ENCODE measurements around the gene IFT52. TPM values are rescaled to one million over a fixed set of nuclear protein-coding genes. Genes with fewer than 3 reads are reported as not detected.

IFT52 gene
- total RNA-seq, 2 donors from 2014 or later: 16.3 to 23.4 TPM

DNA sequence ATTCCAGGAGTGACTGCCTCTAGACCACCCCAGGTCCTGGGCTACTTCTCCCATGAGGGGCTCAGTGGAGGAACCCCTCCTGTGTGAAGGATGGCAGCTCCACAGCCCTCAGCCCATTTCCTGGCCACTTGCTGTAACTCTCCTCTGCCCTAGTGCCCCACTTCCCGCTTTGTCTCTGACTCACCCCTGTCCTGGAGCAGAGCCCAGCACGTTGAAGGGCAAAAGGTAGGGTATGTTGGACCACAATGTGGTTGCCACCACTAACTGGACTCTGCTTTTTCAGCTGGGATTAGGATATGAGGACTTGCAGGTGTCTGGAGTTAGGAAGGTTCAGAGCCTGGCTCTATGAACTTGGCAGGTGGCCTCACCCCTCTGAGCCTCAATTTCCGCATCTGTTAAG lies 78.6 kb downstream of the IFT52 start:
- Histone ChIP-seq H3K9me3 (no peaks in the 10 kb centered on the region), H3K36me3 (replicated peaks in 1 of 2; ENCODE audit: insufficient read depth in 1 of 2, low read depth in 2 of 2) (no peaks in the 10 kb centered on the region), H3K4me3 (no peak overlapping the region), H3K4me1 (peaks cover 14% of the 10 kb centered on the region), H3K27me3 (no peaks in the 10 kb centered on the region), H3K27ac (no peak overlapping the region)
- intact Hi-C loops (cut with DNase I): no loop called here
- ATAC-seq (no peak), DNase-seq (peak in 1 of 4 donors; percentile 23)
- WGBS, 2 donors: 75 to 83% methylated on average over 2 to 3 of the region's 3 CpGs
- TF ChIP-seq POLR2A (IDR thresholded peaks at IDR 0.05): no peak
- TF ChIP-seq, protein P1, sequence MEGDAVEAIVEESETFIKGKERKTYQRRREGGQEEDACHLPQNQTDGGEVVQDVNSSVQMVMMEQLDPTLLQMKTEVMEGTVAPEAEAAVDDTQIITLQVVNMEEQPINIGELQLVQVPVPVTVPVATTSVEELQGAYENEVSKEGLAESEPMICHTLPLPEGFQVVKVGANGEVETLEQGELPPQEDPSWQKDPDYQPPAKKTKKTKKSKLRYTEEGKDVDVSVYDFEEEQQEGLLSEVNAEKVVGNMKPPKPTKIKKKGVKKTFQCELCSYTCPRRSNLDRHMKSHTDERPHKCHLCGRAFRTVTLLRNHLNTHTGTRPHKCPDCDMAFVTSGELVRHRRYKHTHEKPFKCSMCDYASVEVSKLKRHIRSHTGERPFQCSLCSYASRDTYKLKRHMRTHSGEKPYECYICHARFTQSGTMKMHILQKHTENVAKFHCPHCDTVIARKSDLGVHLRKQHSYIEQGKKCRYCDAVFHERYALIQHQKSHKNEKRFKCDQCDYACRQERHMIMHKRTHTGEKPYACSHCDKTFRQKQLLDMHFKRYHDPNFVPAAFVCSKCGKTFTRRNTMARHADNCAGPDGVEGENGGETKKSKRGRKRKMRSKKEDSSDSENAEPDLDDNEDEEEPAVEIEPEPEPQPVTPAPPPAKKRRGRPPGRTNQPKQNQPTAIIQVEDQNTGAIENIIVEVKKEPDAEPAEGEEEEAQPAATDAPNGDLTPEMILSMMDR (IDR thresholded peaks at IDR 0.05): no peak

DNA sequence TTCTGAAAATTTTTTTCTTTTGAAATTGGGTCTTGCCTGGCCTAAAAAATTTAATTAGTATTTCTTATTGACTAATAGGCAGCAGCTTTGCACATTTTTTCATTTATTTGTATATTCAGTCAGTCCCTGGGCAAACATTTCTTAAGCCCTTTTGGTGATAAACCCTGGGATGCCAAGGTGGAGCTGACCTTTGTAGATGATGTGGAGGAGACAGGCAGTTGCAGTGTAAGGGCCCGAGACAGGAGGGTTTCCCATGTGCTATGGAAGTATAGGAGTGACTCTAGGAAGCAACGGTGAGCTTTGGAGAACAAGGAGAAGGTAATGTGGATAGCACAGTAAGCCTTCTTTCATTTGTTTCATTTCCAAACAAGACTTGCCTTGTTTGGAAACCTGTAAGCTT lies 79.7 kb downstream of the IFT52 start:
- ATAC-seq (no peak), DNase-seq (no peak)
- 86 to 92% methylated on average over 2 of the region's 2 CpGs for WGBS, 2 donors
- no peak overlapping the region for H3K4me3 ChIP-seq
- H3K27ac ChIP-seq: no peak overlapping the region
- no peaks in the 10 kb centered on the region for H3K9me3 ChIP-seq
- no peaks in the 10 kb centered on the region for H3K36me3 ChIP-seq (replicated peaks in 1 of 2; ENCODE audit: insufficient read depth in 1 of 2, low read depth in 2 of 2)
- no peak for TF ChIP-seq POLR2A (IDR thresholded peaks at IDR 0.05)
- TF ChIP-seq, protein P1 (IDR thresholded peaks at IDR 0.05): no peak
- H3K4me1 ChIP-seq: peaks cover 14% of the 10 kb centered on the region
- intact Hi-C loops (cut with DNase I): no loop called here
- H3K27me3 ChIP-seq: no peaks in the 10 kb centered on the region

DNA sequence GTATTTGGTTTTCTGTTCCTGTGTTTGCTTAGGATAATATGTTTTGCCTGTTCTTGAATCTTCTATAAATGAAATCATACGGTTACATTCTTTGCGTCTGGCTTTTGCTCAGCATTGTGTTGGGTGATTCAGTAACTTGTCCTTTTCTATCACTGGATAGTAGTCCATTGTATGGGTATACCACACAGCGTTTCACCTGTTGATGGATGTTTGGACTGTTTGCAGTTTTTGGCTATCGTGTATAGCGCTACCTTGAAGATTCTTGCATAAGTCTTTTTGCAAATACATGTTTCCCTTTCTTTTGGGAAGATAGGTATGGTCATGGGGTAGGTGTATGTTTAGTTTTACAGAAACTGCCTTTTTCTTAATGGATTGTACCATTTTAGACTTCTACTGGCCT lies 85.6 kb downstream of the IFT52 start:
- Histone ChIP-seq H3K4me1 (peaks cover 10% of the 10 kb centered on the region), H3K9me3 (no peaks in the 10 kb centered on the region), H3K27me3 (no peaks in the 10 kb centered on the region), H3K36me3 (replicated peaks in 1 of 2; ENCODE audit: insufficient read depth in 1 of 2, low read depth in 2 of 2) (no peaks in the 10 kb centered on the region), H3K27ac (no peak overlapping the region), H3K4me3 (no peak overlapping the region)
- DNase-seq (no peak), ATAC-seq (no peak)
- intact Hi-C loops (cut with DNase I): no loop called here
- no peak for TF ChIP-seq POLR2A (IDR thresholded peaks at IDR 0.05)
- TF ChIP-seq, protein P1 (IDR thresholded peaks at IDR 0.05): no peak
- WGBS, 2 donors: 85 to 93% methylated on average over 5 of the region's 5 CpGs

DNA sequence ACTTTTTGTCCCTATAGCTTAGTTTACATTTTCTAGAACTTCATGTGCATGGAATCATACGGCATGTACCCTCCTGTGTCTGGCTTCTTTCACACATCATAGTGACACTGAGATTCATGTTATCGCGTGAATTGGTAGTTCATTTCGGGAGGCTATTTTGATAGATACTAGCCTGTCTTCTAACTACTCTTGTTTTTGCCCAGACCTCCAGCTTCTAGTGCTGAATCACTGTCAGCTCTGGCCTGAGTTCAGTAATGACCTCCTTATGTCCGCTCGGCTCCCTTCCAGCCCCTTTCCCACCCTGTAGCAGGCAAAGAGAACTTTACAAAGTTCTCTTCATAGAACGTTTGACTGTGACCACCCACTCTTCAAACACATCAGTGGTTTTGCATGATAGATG lies 90.2 kb downstream of the IFT52 start:
- Histone ChIP-seq H3K36me3 (replicated peaks in 1 of 2; ENCODE audit: insufficient read depth in 1 of 2, low read depth in 2 of 2) (no peaks in the 10 kb centered on the region), H3K9me3 (no peaks in the 10 kb centered on the region), H3K27ac (peak overlapping the region; percentile 89 to 94 (median 91)), H3K4me1 (peaks cover 28% of the 10 kb centered on the region), H3K27me3 (no peaks in the 10 kb centered on the region), H3K4me3 (no peak overlapping the region)
- intact Hi-C loops (cut with DNase I): loop anchor here (10.0 kb wide), 1 partner anchor 146 kb away; no protein-coding TSS in a partner anchor
- DNase-seq: peak in 2 of 4 donors; percentile 30 to 41
- WGBS, 2 donors: 51 to 56% methylated on average over 7 of the region's 7 CpGs
- TF ChIP-seq, protein P1 (IDR thresholded peaks at IDR 0.05): no peak
- no peak for TF ChIP-seq POLR2A (IDR thresholded peaks at IDR 0.05)
- ATAC-seq: peak; percentile 24

DNA sequence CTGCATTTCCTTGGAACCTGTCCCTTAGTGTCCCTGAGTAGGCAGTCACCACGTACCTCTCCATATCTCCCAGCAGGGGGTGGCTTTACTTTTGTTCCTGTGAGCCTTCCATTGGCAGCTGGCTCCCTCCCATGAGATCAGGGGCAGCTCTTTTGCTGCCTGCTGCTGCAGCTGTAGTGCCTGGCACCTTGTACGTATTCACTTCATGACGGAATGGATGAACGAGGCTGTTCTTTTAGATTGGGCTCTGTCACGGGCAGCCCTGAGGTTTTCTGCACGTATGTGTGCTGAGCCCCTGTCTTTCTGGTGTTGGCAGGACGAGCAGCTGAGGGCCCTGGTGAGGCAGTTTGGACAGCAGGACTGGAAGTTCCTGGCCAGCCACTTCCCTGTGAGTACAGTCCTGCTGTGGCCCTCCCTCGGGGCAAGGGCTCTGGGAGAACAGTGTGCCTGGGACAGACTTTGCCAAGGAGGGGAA lies 90.8 kb downstream of the IFT52 start:
- Histone ChIP-seq H3K27me3 (no peaks in the 10 kb centered on the region), H3K27ac (peak overlapping the region; percentile 89 to 94 (median 91)), H3K4me1 (peaks cover 28% of the 10 kb centered on the region), H3K4me3 (peak overlapping the region in 1 of 2 donors; percentile 1), H3K36me3 (replicated peaks in 1 of 2; ENCODE audit: insufficient read depth in 1 of 2, low read depth in 2 of 2) (no peaks in the 10 kb centered on the region), H3K9me3 (no peaks in the 10 kb centered on the region)
- peak; percentile 50 to 83 (median 79) for TF ChIP-seq POLR2A (IDR thresholded peaks at IDR 0.05)
- TF ChIP-seq, protein P1 (IDR thresholded peaks at IDR 0.05): peak in 6 of 7 experiments; percentile 14 to 72 (median 65)
- DNase-seq (peak; percentile 81 to 91 (median 88)), ATAC-seq (peak; percentile 97)
- intact Hi-C loops (cut with DNase I): loop anchor here (10.0 kb wide), 1 partner anchor 147 kb away; no protein-coding TSS in a partner anchor
- 23 to 27% methylated on average over 8 of the region's 8 CpGs for WGBS, 2 donors

All from body of pancreas (tissue), 4 donors.